GM12874 (cell line): ENCODE data around the gene C14orf119.

Experiments
- CTCF ChIP-seq: IDR thresholded peaks from 2 replicates; pipeline ENCODE4 v1.5.1; 2011; ENCODE audit warnings: low read depth, mild to moderate bottlenecking, control low read depth, low read length, moderate library complexity; ENCODE audit not compliant: insufficient read depth

C14orf119 gene

GRCh38 chr14:23080474-23080873 lies 14.8 kb upstream of the C14orf119 start:
- no peak for TF ChIP-seq CTCF

DNA sequence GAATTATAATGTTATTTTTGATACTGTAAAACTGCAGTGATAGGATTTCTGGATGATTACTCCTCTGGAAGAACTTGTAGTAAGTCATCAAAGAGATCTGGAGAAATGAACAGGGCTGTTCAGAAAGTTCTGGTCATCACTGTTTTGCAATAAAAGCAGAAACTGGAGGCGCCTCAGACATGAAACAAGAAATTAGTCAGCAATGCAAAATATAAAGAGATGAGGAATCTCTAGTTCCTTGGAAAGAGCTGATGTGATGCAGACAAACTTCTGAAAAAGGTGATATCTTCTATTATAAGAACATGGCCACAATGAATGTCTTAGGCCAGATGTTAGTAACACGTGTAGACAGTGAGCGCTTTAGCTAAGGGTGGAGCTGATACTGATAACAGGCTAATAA lies 9.8 kb upstream of the C14orf119 start:
- TF ChIP-seq CTCF = no peak

DNA sequence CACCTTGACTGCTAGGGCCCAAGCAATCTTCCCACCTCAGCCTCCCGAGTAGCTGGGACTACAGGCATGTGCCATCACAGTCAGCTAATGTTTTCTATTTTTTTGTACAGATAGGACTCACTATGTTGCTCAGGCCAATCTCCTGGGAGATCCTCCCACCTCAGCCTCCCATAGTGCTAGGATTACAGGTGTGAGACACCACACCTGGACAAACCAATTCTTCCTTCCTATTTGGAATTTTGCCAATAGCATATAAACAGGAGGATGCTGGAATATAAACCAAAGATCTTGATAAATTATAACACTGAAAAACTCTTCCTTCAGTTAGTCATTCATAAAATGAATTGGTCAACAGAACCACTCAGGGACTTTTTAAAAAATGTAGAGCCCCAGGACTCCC lies 8.7 kb upstream of the C14orf119 start:
- no peak for TF ChIP-seq CTCF

- no peak for TF ChIP-seq CTCF
These were observed 5.6 kb upstream of the C14orf119 start for GRCh38 chr14:23089498-23090253.

- no peak for TF ChIP-seq CTCF
These were observed 5.1 kb upstream of the C14orf119 start for GRCh38 chr14:23090254-23090636.

GRCh38 chr14:23091294-23092225 lies 3.7 kb upstream of the C14orf119 start:
- TF ChIP-seq CTCF = no peak

GRCh38 chr14:23093104-23093503 lies 2.2 kb upstream of the C14orf119 start:
- TF ChIP-seq CTCF = no peak
